Mesendoderm (in vitro differentiated cells): ENCODE measurements around the gene SLC8A1.

Experiments
- DNase-seq: peaks from one replicate; pipeline ENCODE4 v3.0.0; 2013
- H2AK5ac ChIP-seq: 2 replicates; pipeline ENCODE4 v1.6.1; 2013; ENCODE audit warnings: low read length, inconsistent platforms
- H2BK120ac ChIP-seq: 2 replicates; pipeline ENCODE4 v1.6.1; 2013; ENCODE audit warnings: low read depth, mild to moderate bottlenecking, low read length, moderate library complexity, mixed read lengths
- H2BK15ac ChIP-seq: replicated peaks from 2 replicates; pipeline ENCODE4 v1.6.1; 2013; ENCODE audit warnings: low read depth, mild to moderate bottlenecking, moderate library complexity
- H2BK5ac ChIP-seq: 2 replicates; pipeline ENCODE4 v1.6.1; 2013; ENCODE audit warnings: low read length, inconsistent platforms
- H3K18ac ChIP-seq: 2 replicates; pipeline ENCODE4 v1.6.1; 2013; ENCODE audit warnings: mild to moderate bottlenecking, low read length, mixed read lengths
- H3K23ac ChIP-seq: one replicate; pipeline ENCODE4 v1.6.1; 2013; ENCODE audit warnings: low read length
- H3K27ac ChIP-seq: 2 replicates; pipeline ENCODE4 v1.5.1; 2013; ENCODE audit warnings: low read depth, mild to moderate bottlenecking, inconsistent platforms, low read length, moderate library complexity
- H3K27me3 ChIP-seq: 2 replicates; pipeline ENCODE4 v1.6.1; 2013; ENCODE audit warnings: low read length, control low read depth, mild to moderate bottlenecking, inconsistent platforms; ENCODE audit not compliant: insufficient read depth, poor library complexity
- H3K36me3 ChIP-seq: 2 replicates; pipeline ENCODE4 v1.6.1; 2013; ENCODE audit warnings: low read length, inconsistent platforms; ENCODE audit not compliant: control insufficient read depth, insufficient read depth
- H3K4ac ChIP-seq: one replicate; pipeline ENCODE4 v1.6.1; 2013; ENCODE audit warnings: low read depth, mild to moderate bottlenecking, low read length, moderate library complexity
- H3K4me1 ChIP-seq: 2 replicates; pipeline ENCODE4 v1.6.1; 2013; ENCODE audit warnings: low read depth, low read length, inconsistent platforms; ENCODE audit not compliant: control insufficient read depth
- H3K4me2 ChIP-seq: 2 replicates; pipeline ENCODE4 v1.6.1; 2013; ENCODE audit warnings: low read length
- H3K4me3 ChIP-seq: 2 replicates; pipeline ENCODE4 v1.5.1; 2013; ENCODE audit warnings: mild to moderate bottlenecking, low read length
- H3K56ac ChIP-seq: one replicate; pipeline ENCODE4 v1.6.1; 2013; ENCODE audit warnings: low read length
- H3K79me1 ChIP-seq: 2 replicates; pipeline ENCODE4 v1.6.1; 2013; ENCODE audit warnings: low read length, inconsistent platforms
- H3K79me2 ChIP-seq: 2 replicates; pipeline ENCODE4 v1.6.1; 2013; ENCODE audit warnings: mild to moderate bottlenecking, low read length; ENCODE audit not compliant: control insufficient read depth, insufficient read depth
- H3K9ac ChIP-seq: 2 replicates; pipeline ENCODE4 v1.6.1; 2013; ENCODE audit warnings: low read length, inconsistent platforms
- H4K5ac ChIP-seq: one replicate; pipeline ENCODE4 v1.6.1; 2013; ENCODE audit warnings: low read length
- H4K8ac ChIP-seq: one replicate; pipeline ENCODE4 v1.6.1; 2013; ENCODE audit warnings: low read depth, mild to moderate bottlenecking, control low read depth, low read length, moderate library complexity
- WGBS: extraction: QIAGEN DNeasy Blood & Tissue Kit; methylation state at CpG from one replicate; pipeline ENCODE4 v1.1.7; 2013; ENCODE audit warnings: low lambda C conversion rate, missing lambda C conversion rate; ENCODE audit not compliant: insufficient coverage; ENCODE audit errors: extremely low coverage; 5-methylcytosine and 5-hydroxymethylcytosine counted together

SLC8A1 gene

GRCh38 chr2:40357667-40358066 is 94.2 kb downstream of the SLC8A1 start:
- no CpG with 5 or more reads among the region's 3 CpGs for WGBS

GRCh38 chr2:40355451-40355850 is 96.4 kb downstream of the SLC8A1 start:
- no CpG with 5 or more reads among the region's 3 CpGs for WGBS

More at GRCh38 chr2:40357667-40358066, 94.2 kb downstream of the SLC8A1 start:
- H3K27ac ChIP-seq, result no peak overlapping the region
- H3K23ac ChIP-seq, result no peak overlapping the region
- no peak overlapping the region for H2BK5ac ChIP-seq
- H3K56ac ChIP-seq, result no peak overlapping the region
- H3K4me3 ChIP-seq, result no peak overlapping the region
- H2AK5ac ChIP-seq, result no peak overlapping the region
- no peaks in the 10 kb centered on the region for H3K79me1 ChIP-seq
- no peak overlapping the region for H3K9ac ChIP-seq
- DNase-seq, result no peak
- H3K27me3 ChIP-seq, result no peaks in the 10 kb centered on the region
- H3K79me2 ChIP-seq, result no peaks in the 10 kb centered on the region
- H3K4me1 ChIP-seq, result no peaks in the 10 kb centered on the region
- H3K36me3 ChIP-seq, result no peaks in the 10 kb centered on the region
- no peak overlapping the region for H2BK120ac ChIP-seq
- H3K4ac ChIP-seq, result no peak overlapping the region
- no peak overlapping the region for H3K4me2 ChIP-seq
- no peak overlapping the region for H4K8ac ChIP-seq
- no peak overlapping the region for H4K5ac ChIP-seq
- H3K18ac ChIP-seq, result no peak overlapping the region
- no peak overlapping the region for H2BK15ac ChIP-seq

GRCh38 chr2:40353231-40353630 is 98.7 kb downstream of the SLC8A1 start:
- Histone ChIP-seq H3K27ac (no peak overlapping the region), H4K8ac (no peak overlapping the region), H3K56ac (no peak overlapping the region), H2AK5ac (no peak overlapping the region), H3K4ac (no peak overlapping the region), H3K23ac (no peak overlapping the region), H3K27me3 (no peaks in the 10 kb centered on the region), H2BK120ac (no peak overlapping the region), H2BK5ac (no peak overlapping the region), H3K9ac (no peak overlapping the region), H4K5ac (no peak overlapping the region), H2BK15ac (no peak overlapping the region), H3K4me1 (no peaks in the 10 kb centered on the region), H3K36me3 (no peaks in the 10 kb centered on the region), H3K18ac (no peak overlapping the region), H3K4me3 (no peak overlapping the region), H3K79me2 (no peaks in the 10 kb centered on the region), H3K79me1 (no peaks in the 10 kb centered on the region), H3K4me2 (no peak overlapping the region)
- DNase-seq, result no peak
- WGBS, result no CpG with 5 or more reads among the region's 5 CpGs

More at GRCh38 chr2:40355451-40355850, 96.4 kb downstream of the SLC8A1 start:
- Histone ChIP-seq H2BK15ac (no peak overlapping the region), H3K9ac (no peak overlapping the region), H3K4ac (no peak overlapping the region), H3K4me2 (no peak overlapping the region), H2AK5ac (no peak overlapping the region), H2BK120ac (no peak overlapping the region), H2BK5ac (no peak overlapping the region), H4K5ac (no peak overlapping the region), H3K27me3 (no peaks in the 10 kb centered on the region), H3K79me2 (no peaks in the 10 kb centered on the region), H3K4me1 (no peaks in the 10 kb centered on the region), H3K56ac (no peak overlapping the region), H3K4me3 (no peak overlapping the region), H3K36me3 (no peaks in the 10 kb centered on the region), H3K27ac (no peak overlapping the region), H3K18ac (no peak overlapping the region), H3K23ac (no peak overlapping the region), H3K79me1 (no peaks in the 10 kb centered on the region), H4K8ac (no peak overlapping the region)
- no peak for DNase-seq

GRCh38 chr2:40352703-40353099 is 99.2 kb downstream of the SLC8A1 start:
- H4K8ac ChIP-seq, result no peak overlapping the region
- H2BK120ac ChIP-seq, result no peak overlapping the region
- H3K4me2 ChIP-seq, result no peak overlapping the region
- H3K4me1 ChIP-seq, result no peaks in the 10 kb centered on the region
- H2BK5ac ChIP-seq, result no peak overlapping the region
- no peaks in the 10 kb centered on the region for H3K27me3 ChIP-seq
- no peaks in the 10 kb centered on the region for H3K79me2 ChIP-seq
- no peaks in the 10 kb centered on the region for H3K79me1 ChIP-seq
- H3K4ac ChIP-seq, result no peak overlapping the region
- H3K4me3 ChIP-seq, result no peak overlapping the region
- no peak overlapping the region for H2BK15ac ChIP-seq
- H3K23ac ChIP-seq, result no peak overlapping the region
- DNase-seq, result no peak
- H3K9ac ChIP-seq, result no peak overlapping the region
- H3K56ac ChIP-seq, result no peak overlapping the region
- no peaks in the 10 kb centered on the region for H3K36me3 ChIP-seq
- H3K27ac ChIP-seq, result no peak overlapping the region
- no peak overlapping the region for H4K5ac ChIP-seq
- H2AK5ac ChIP-seq, result no peak overlapping the region
- no peak overlapping the region for H3K18ac ChIP-seq
- no CpG with 5 or more reads among the region's 7 CpGs for WGBS

- Histone ChIP-seq H4K8ac (no peak overlapping the region), H3K79me2 (no peaks in the 10 kb centered on the region), H2AK5ac (no peak overlapping the region), H3K23ac (no peak overlapping the region), H3K18ac (no peak overlapping the region), H3K27me3 (no peaks in the 10 kb centered on the region), H4K5ac (no peak overlapping the region), H3K9ac (no peak overlapping the region), H2BK120ac (no peak overlapping the region), H3K56ac (no peak overlapping the region), H3K4ac (no peak overlapping the region), H2BK5ac (no peak overlapping the region), H3K79me1 (no peaks in the 10 kb centered on the region), H3K4me1 (no peaks in the 10 kb centered on the region), H3K4me3 (no peak overlapping the region), H3K36me3 (no peaks in the 10 kb centered on the region), H3K27ac (no peak overlapping the region), H3K4me2 (no peak overlapping the region), H2BK15ac (no peak overlapping the region)
- no CpG with 5 or more reads among the region's 4 CpGs for WGBS
- DNase-seq, result no peak
These were observed 99.7 kb downstream of the SLC8A1 start for GRCh38 chr2:40352041-40352702.

- Histone ChIP-seq H3K23ac (no peak overlapping the region), H3K36me3 (no peaks in the 10 kb centered on the region), H2AK5ac (no peak overlapping the region), H2BK15ac (no peak overlapping the region), H3K4me2 (no peak overlapping the region), H3K79me2 (no peaks in the 10 kb centered on the region), H3K4ac (no peak overlapping the region), H3K79me1 (no peaks in the 10 kb centered on the region), H4K8ac (no peak overlapping the region), H3K18ac (no peak overlapping the region), H2BK120ac (no peak overlapping the region), H3K4me3 (no peak overlapping the region), H3K27me3 (no peaks in the 10 kb centered on the region), H3K4me1 (no peaks in the 10 kb centered on the region), H2BK5ac (no peak overlapping the region), H3K9ac (no peak overlapping the region), H3K27ac (no peak overlapping the region), H3K56ac (no peak overlapping the region), H4K5ac (no peak overlapping the region)
- DNase-seq, result no peak
- WGBS, result no CpG with 5 or more reads among the region's 5 CpGs
These were observed 103.2 kb downstream of the SLC8A1 start for GRCh38 chr2:40348665-40349064.
